HG03095 (cell line): ENCODE results near the gene SQSTM1.

Source experiments
- ATAC-seq: cut with Tn5 transposase; IDR thresholded peaks from one replicate; pipeline ENCODE4 v1.9.1; 2021; ENCODE audit warnings: moderate library complexity; ENCODE audit not compliant: unreplicated experiment

Gene SQSTM1

DNA sequence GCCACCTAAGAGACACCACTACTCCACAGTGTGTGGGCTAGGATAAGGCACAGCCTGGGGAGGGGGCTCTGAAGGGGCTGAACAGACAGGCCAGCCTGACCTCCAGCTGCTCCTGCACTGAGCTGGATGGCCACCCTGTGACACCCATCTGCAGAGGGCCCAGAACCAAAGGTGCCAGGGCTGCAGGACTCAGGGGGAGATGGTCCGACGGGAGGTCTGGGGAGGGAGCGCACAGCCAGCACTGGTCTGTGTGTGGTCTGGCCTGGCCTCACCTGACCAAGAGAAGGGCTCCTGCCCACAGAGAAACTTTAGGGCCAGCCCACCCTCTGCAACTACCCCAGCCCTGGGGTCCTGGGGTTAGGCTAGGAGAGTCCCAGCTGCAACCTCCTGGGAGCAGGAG lies 26.1 kb upstream of the SQSTM1 start:
- no peak for ATAC-seq

- peak; percentile 0 for ATAC-seq
Measured at GRCh38 chr5:179795049-179795862, 25.4 kb upstream of the SQSTM1 start.

- ATAC-seq = peak; percentile 68
Measured at GRCh38 chr5:179795863-179796833, 24.6 kb upstream of the SQSTM1 start.

GRCh38 chr5:179796877-179797608 lies 23.7 kb upstream of the SQSTM1 start:
- ATAC-seq = no peak

- ATAC-seq = no peak
Measured at GRCh38 chr5:179797741-179798140, 23.0 kb upstream of the SQSTM1 start.

- no peak for ATAC-seq
Measured at GRCh38 chr5:179798144-179798770, 22.4 kb upstream of the SQSTM1 start.

DNA sequence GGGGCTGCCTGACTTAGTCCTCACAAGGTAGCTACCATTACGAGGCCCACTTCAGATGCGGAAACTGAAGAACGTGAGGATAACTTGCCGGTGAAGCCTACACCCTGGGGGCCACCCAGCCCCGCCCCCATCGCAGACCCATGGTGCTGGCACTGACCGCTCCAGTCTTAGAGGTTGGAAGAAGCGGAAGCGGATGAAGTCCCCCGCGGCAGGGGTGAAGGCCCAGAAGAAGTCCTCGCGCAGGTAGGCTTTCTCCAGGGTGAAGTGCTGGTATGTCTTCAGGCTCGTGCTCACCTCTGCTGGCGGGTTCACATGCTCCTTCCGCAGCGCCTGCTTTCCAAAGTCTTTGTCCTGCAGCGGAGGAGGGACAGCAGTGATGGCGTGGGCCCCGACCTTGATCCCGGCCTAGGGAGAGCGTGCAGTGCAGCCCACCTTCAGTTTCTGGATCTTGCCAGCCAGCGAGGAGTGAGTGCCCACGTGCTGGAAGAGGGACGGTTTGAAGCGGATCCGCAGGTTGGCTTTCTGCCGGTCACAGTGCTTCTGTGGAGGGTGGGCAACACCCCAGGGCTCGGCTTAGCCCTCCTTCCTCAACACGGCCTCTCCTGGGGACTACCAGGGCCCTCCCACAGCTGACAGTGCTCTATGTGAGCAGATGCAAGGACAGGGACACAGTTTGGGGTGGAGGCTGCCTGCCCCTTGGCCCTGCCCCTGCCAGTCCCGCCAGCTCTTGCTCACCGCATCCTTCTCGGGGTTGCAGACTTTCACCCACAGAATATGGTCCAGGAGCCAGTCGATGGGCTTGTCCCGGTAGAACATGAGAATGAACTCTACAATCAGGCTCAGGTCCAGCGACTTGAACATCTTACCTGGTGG lies 21.7 kb upstream of the SQSTM1 start:
- no peak for ATAC-seq

- ATAC-seq = no peak
Measured at GRCh38 chr5:179799644-179799973, 21.1 kb upstream of the SQSTM1 start.

DNA sequence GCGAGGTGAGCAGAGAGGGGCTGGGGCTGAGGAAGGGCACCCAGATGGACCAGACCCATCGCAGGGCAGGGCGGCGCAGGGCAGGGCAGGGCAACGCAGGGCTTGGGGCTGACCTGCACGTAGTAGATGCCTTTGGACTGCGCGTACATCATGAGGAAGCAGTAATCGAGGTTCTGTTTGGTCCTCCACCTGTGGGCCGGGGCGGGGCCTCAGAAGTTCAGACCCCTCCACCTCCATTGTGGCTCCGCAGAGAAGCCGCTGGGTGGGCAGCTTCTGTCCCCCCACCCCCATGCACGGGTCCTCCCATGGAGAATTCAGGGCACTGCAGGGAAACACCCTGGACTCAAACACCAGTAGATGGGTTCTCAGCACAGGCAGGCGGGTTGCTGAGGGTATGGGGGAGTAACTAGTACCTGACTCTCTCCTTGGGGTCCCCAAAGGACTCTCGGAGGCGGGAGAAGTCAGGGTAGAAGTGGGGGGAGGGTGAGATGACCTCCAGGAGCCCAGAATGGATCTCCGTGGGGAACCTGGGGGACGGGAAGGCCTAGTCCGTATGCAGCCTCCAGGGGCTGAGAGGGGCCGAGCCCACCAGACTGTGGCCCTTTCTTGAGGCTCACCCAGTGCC lies 20.5 kb upstream of the SQSTM1 start:
- no peak for ATAC-seq

GRCh38 chr5:179800696-179801201 lies 20.0 kb upstream of the SQSTM1 start:
- no peak for ATAC-seq

- peak; percentile 29 for ATAC-seq
Measured at GRCh38 chr5:179801304-179802206, 19.1 kb upstream of the SQSTM1 start.

GRCh38 chr5:179802207-179802883 lies 18.4 kb upstream of the SQSTM1 start:
- no peak for ATAC-seq

- ATAC-seq = no peak
Measured at GRCh38 chr5:179802950-179803562, 17.6 kb upstream of the SQSTM1 start.

DNA sequence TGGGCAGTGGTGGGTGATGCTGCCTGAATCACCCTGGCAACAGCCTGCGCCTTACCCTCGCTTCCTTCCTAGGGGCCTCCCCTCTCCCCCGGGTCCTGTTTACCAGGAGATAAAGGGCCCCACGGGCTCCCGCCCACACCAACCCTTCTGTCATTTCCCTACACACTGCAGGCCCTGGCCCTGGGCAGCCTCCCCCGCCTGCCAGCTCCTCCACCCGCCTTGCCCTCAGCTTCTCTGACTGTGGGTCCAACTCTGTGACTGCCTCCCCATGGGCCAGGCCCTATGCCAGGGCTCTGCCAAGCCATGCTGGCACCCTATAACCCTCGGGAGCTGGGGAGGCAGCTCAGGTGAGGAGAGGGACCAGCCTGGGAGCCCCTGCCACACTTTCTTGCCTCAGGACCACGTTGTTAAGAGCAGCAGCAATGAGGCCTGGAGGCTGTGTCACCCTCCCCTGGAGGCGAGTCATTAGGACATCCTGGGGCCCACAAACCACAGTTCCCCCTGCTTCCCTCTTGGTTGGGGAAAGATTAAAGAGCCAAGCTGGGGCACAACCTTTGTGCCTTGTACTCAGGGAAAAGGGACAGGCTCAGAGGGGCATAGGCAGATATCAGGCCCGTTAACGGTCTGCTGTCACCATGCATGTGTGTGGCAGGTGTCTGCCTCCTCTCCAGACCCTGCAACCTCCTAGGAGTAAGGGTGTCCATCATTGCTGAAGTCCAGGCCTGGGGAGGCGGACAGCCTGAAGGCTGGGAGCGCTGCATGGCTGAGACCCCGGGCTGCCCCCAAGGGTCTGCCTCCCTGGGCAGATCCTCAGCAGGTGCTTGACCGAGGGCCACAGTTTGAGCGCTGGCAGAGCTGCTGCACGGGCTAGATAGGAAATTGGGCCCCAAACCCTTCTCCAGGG lies 16.8 kb upstream of the SQSTM1 start:
- no peak for ATAC-seq

GRCh38 chr5:179804555-179804947 lies 16.2 kb upstream of the SQSTM1 start:
- ATAC-seq = no peak

GRCh38 chr5:179805070-179805528 lies 15.6 kb upstream of the SQSTM1 start:
- no peak for ATAC-seq
